ENCODE results near the gene KIFC3.
"Not testable (repeated sequence)": the region's sequence is repeated elsewhere in the genome, so short reads cannot be mapped to it uniquely, and the experiment has no call there.

Gene KIFC3

DNA sequence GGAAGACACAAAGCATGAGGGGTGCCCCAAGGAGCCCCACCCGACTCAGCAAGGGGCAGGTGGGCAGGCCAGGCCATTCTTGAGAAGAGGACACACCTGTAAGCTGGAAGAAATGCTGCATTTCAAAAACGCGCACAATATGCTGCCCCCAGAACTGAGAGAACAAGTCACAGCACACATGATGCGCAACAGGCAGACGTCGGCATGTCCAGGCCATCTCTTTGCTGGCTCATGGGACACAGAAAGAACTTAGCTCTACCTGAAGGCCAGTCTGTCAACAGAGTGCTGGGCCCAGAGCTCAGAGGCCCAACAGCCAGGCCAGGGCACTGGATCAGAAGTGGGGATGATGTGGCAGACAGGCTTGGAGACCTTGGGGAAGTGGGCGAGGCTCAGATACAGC lies 18.0 kb downstream of the KIFC3 start:
- DNase-seq = no peak

- no peak for DNase-seq
These were observed 18.4 kb downstream of the KIFC3 start for GRCh38 chr16:57783883-57784282.

- DNase-seq = no peak
These were observed 19.2 kb downstream of the KIFC3 start for GRCh38 chr16:57783116-57783515.

GRCh38 chr16:57782607-57783055 lies 19.7 kb downstream of the KIFC3 start:
- not testable (repeated sequence) for DNase-seq

GRCh38 chr16:57781741-57782606 lies 20.3 kb downstream of the KIFC3 start:
- DNase-seq = no peak

DNA sequence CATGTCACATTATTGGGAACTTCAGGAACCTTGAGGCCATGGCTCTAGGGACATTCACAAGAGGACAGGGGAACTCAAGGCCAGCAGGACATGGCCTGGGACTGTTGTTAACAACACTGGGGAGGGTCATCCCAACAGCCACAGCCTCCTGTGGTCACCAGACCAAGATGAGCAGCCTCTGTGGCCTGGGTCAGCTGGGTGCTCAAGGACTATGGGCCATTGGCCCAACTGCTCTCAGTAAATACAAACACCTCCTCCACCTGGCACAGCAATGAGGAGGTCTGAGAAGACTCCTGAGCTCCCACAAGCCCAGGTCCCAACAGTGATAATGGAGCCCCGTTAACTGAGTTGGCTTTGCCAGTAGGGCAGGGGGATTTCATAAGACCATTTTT lies 20.9 kb downstream of the KIFC3 start:
- no peak for DNase-seq

GRCh38 chr16:57779836-57780235 lies 22.5 kb downstream of the KIFC3 start:
- not testable (repeated sequence) for DNase-seq

DNA sequence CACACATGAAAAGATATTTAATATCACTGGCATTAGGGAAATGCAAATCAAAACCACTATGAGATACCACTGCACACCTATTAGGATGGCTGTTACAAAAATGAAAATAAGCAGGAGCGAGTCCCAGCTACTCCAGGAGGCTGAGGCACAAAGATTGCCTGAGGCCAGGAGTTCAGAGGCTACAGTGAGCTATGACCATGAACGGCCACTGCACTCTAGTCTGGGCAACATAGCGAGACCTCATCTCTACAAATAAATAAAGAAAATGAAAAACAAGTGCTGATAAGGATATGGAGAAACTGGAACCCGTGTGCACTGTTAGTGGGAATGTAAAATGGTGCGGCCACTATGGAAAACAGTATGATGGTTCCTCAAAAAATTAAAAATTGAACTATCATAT lies 23.6 kb downstream of the KIFC3 start:
- DNase-seq = no peak

DNA sequence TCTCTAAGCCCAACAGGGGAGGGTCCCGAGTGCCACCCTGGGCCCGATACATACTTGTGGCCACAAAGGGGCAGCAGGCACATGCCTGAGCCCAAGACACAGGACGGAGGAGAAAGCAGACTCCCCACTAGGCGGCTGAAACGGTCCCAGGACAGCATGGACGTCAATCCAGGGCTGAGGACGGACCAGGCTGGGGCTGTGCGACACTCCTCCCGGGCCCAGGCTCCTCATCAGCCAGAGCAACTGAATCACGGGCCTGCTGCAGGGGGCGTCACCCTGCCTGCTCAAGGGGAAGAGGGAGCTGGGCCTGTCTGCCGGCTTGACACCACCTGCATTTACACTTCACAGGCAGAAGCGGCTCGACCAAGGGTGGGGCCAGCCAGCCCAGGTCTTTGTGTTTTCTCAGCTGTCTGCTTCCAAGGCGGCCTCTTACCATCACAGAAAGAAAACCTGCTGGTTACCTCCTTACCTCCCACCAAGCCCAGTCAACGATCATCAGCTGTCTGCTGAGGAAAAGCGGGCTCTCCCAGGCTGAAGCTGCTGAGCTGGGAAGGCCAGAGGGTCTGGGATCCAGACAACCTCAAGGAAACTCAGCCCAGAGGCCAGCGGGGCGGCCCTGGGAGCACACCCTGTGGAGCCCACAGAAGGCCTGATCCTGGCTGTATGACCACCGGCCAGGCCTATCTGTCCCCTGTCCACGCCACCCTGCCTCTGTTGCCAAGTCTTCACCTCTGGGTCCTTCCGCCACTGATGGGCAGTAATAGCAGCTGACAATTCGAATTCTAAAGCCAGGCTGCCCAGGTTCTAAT lies 26.4 kb downstream of the KIFC3 start:
- peak; percentile 63 for DNase-seq

GRCh38 chr16:57774705-57775285 lies 27.5 kb downstream of the KIFC3 start:
- DNase-seq = no peak

DNA sequence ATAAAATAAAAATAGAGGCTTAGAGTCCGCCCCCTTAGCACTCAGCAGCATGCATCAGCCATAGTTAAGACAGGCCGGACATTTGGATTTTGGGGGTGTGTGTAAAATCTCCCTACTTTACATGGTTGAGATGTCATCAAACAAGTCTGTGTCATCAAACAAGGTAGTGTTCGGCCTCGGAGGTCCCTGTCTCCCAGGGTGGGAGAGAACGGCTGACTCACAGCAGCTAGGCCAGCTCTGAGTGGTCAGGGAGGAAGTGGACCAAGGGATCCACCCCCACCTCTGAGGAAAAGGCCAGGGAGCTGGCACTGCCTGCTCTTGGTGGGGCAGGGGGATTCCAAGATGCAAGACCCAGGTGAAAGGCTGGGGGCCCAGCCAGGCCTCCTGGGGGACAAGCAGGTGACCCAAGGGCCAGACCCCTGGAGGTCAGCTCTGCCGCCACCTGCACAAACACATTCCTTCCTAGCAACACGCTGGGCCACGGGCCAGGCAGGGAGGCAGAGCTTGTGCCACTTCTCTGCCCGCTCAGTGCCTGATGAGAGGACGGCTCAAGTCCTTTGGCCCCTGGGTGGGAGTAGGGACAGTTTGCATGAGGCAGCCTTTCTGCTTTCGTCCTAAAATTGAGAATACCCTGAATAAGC lies 28.5 kb downstream of the KIFC3 start:
- no peak for DNase-seq

DNA sequence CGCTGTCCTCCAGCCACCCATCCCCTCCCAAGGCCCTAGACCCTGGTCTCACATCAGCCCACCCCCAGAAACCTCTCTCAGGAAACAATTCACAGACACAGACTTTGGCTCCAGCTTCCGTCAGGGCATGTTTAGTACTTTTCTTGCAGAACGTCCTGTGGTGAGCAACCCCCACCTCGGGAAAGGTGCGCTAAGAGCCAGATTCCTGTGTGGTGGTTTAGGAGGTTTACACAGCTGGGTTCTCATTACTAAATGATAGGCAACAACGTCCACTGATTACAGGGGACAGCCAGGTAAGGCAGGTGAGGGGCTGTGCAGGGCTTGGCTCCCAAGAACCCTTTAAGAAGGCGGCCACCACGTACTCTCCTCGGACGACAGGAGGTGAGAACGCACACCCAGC lies 29.3 kb downstream of the KIFC3 start:
- no peak for DNase-seq

GRCh38 chr16:57771141-57771785 lies 31.0 kb downstream of the KIFC3 start:
- no peak for DNase-seq

- no peak for DNase-seq
These were observed 31.9 kb downstream of the KIFC3 start for GRCh38 chr16:57770361-57770760.

DNA sequence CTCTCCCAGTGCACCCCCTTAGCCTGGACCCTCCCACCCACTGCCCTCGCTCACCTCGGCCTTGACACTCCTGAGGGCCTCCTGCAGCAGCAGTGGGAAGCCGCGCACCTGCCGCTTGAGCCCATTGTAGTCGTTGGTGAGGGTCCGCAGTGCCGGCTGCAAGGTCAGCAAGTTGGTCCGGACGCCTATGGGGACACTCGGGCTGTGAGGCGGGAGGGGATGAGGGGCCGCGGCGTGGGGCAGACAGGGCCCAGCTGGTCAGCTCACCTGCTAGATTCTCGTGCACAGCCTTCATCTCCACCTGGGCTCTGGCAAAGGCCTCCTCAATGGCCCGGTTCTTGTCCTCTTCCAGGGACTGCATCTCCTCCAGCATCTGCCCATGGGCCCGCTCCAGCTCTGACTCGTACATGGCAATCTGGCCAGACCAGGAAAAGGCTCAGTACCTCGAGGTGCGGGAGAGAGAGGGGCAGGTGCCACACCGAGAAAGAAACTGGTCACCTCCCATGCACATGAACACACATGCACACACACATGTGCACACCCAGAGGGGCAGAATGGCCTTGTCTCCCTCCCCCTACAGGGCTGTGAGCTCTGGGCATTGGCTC lies 32.6 kb downstream of the KIFC3 start:
- DNase-seq = no peak

GRCh38 chr16:57766714-57767348 lies 35.5 kb downstream of the KIFC3 start:
- DNase-seq = no peak

- DNase-seq = no peak
These were observed 37.0 kb downstream of the KIFC3 start for GRCh38 chr16:57765160-57765728.

GRCh38 chr16:57764341-57765159 lies 37.7 kb downstream of the KIFC3 start:
- no peak for DNase-seq

DNA sequence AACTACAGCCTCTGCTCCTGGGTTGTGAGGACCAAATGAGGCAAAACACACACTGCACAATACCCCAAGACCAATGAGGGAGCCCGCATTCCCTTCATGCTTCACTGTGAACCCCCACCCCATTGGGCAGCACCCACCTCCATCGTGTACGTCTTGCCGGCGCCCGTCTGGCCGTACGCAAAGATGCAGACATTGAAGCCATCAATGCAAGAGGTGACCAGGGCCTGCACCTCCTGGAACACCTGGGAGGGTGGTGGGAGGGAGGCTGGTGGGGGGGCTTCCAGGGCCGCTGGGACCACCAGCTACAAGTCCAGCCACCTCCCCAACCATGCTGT lies 38.3 kb downstream of the KIFC3 start:
- DNase-seq = no peak

- DNase-seq = no peak
These were observed 38.8 kb downstream of the KIFC3 start for GRCh38 chr16:57763285-57764005.
